GM19099 (cell line): ENCODE measurements around the gene HOXC5.

ENCODE experiments used
- POLR2A ChIP-seq: IDR thresholded peaks from 3 replicates; pipeline ENCODE4 v1.6.1; 2011; ENCODE audit warnings: low read depth; ENCODE audit not compliant: insufficient read length; ENCODE audit errors: extremely low read depth

HOXC5 gene

DNA sequence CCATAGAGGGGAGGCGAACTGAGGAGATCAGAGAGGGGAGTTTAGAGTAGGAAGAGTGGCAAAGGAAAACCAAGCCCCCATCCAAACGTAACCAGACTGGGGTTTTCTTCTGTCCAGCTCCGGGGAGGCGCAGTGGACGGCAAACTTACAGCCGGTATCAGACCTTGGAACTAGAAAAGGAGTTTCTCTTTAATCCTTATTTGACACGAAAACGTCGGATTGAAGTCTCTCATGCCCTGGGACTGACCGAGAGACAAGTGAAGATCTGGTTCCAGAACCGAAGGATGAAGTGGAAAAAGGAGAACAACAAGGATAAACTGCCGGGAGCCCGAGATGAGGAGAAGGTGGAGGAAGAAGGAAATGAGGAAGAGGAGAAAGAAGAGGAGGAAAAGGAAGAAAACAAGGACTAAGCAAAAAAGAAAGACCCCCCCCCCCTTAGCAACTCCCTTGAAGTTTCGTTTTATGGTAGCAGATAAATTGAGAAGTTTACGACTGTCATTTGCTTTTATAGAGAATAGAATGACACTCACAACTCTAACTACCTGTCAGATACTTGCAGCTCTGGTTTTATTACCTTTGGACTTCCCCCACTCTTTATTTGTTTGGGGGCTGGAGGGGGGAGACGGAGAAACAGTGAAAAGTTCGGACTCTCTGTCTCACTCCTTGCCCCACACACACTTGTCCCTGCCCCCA is 21.7 kb upstream of the HOXC5 start:
- TF ChIP-seq POLR2A: no peak

- no peak for TF ChIP-seq POLR2A
These were observed 21.0 kb upstream of the HOXC5 start for GRCh38 chr12:54011665-54012532.

DNA sequence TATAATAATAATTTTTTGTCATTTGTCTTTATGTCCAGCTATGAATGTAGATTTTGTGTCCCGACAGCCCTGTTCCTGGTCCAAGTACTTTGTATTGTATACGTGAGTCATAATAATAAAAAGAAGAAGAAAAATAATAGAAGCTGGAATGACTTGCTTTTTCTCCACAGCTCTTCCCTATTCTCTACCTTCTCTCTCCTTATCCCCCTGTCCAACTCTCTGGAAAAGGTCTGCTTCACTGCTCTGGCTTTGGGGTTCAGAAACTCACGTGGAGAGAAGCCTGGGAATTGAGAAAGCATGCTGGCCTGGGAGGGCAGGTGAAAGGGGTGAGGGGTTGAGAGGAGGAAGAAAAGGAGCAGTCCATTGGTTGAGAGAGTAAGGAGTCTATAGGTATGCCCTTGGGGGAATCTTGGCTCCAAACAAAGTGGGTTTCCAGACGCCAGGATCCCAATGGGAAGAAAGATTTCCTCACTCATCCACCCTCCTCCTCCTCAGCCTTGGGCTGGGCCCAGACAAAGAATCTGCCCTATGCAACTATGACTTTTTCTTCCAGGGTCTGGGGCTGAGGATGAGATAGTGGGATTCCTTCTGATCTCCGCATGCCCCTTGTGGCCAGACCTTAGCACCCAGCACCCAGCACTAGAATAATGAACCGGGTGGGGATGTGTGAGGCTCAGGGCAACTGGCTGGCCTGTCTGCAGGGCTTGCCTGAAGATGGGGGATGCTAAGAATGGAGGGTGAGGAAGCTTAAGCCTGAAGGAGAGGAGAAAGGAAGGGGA is 20.0 kb upstream of the HOXC5 start:
- TF ChIP-seq POLR2A: no peak

DNA sequence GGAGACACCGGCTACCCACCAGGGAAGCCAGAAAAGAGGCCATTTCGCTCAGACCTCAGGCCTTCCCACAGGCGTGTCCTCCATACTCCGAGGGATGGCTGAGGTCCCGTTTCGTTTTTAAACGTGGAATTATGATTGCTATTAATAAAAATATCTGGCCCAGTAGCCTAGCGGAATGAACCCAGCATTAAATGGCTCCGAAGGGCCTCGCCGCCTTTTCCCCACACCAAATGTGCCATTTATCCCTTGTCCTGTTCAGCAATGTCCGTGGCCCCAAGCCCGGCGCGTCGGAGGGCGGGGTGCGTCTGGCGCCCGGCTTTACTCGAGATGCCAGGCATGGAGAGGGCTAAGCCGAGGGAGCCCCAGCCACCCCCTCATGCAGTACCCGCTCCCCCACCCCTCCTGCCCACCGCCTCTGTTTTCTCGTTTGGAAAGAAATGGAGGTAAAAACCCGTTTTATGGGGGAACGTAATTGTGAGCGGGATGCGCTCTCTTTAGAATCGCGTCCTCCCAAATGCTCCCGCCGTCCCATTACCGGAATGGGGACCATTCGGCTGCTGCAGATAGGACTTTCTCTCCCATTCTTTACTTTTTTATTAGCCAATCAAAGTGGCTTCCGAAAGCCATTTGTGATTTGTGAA is 18.4 kb upstream of the HOXC5 start:
- TF ChIP-seq POLR2A: no peak

- TF ChIP-seq POLR2A: no peak
These were observed 17.6 kb upstream of the HOXC5 start for GRCh38 chr12:54015018-54015931.

- TF ChIP-seq POLR2A: no peak
These were observed 16.8 kb upstream of the HOXC5 start for GRCh38 chr12:54016051-54016450.

DNA sequence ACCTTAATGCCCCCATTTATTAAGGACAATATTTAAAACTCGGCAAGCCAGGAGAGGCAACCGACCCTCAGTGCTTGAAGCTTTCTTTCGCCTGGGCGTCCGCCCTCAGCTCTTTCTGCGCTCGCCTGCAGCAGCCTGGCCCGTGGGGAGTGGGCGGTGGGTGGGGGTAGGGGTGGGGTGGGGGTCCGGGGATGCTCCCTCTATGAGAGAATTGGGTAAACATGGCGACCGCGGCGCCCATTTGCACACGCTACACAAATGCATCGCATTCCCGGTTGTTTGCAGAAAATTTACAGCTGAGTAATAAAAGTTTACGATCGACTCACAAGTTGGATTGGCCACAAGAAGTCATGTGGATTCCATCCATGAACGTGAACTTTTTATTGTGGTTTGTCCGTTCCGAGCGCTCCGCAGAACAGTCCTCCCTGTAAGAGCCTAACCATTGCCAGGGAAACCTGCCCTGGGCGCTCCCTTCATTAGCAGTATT is 16.3 kb upstream of the HOXC5 start:
- no peak for TF ChIP-seq POLR2A

DNA sequence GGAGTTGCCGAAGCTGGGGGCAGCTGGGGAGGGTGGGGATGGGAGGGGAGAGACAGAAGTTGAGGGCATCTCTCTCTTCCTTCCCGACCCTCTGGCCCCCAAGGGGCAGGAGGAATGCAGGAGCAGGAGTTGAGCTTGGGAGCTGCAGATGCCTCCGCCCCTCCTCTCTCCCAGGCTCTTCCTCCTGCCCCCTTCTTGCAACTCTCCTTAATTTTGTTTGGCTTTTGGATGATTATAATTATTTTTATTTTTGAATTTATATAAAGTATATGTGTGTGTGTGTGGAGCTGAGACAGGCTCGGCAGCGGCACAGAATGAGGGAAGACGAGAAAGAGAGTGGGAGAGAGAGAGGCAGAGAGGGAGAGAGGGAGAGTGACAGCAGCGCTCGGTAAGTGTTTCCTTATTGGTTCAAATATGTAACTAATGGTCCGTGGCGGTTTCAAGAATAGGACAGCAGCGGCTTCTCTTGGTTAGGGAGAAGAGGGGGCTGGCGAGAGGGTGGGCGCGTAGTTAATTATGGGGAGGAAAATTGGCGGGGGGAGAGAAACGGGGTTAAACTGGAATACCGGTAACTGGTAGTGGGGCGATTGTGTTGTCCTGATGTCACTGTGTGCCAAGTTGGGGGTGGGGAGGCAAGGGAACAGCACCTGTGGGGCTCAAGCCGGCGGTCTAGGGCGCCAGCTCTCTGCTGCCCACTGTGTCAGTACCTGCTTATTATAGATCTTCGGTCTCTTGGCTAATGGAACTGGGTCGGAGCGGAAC is 15.6 kb upstream of the HOXC5 start:
- TF ChIP-seq POLR2A: no peak

- peak; percentile 68 for TF ChIP-seq POLR2A
These were observed 14.9 kb upstream of the HOXC5 start for GRCh38 chr12:54017878-54018467.

DNA sequence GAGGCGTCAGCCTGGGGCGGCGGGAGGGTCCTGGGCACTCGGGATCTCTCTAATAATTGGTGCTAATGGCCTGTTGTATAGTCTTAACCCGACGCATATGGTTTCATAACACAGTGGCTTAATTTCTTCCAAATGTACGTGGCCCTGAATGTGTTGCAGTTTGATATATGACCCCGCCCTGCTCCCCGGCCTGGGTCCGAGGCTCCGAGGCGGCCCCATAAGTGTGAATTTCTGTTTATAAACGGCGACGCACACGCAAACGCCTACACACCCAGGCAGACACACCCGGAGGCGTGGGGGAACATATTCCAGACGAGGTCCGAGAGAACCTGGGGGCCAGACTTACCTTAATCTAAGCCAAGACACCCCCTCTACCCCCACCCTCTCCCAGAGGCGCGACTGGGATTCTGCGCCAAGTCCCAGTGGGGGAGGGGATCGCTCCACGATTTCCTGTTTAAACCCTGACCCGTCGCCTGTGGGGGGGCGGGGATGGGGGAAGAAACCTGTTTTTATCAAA is 14.3 kb upstream of the HOXC5 start:
- TF ChIP-seq POLR2A: no peak

- TF ChIP-seq POLR2A: no peak
These were observed 13.6 kb upstream of the HOXC5 start for GRCh38 chr12:54019091-54019811.
